ENCODE data around the gene ZNF516. TPM values are rescaled to one million over a fixed set of nuclear protein-coding genes. Genes with fewer than 3 reads are reported as not detected.

The ZNF516 gene
- total RNA-seq, 4 donors from 2014 or later: 20.5 to 55.4 (median 22.4) TPM

DNA sequence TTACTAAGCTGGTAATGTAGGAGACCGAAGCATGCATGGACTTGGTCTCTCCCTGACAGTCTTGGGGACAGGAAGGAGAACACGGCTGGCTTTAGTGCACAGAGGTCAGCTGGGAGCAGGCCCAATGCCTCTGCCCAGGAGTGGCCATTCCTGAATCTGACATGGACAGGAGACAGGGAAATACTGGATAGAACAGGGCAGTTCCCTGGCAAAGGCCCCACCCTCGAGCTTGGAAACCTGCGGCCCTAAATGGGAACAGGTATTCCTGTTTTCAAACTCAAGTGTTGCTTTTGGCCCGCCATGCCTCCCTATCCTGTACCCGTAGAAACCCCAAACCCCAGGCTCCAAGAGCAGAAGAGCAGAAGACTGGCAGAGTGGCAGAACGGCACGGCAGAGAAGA lies 107.4 kb downstream of the ZNF516 start:
- Histone ChIP-seq H3K27ac (no peak overlapping the region), H3K27me3 (no peaks in the 10 kb centered on the region), H3K4me3 (no peak overlapping the region), H3K9me3 (no peaks in the 10 kb centered on the region), H3K4me1 (peaks cover 22% of the 10 kb centered on the region), H3K36me3 (no peaks in the 10 kb centered on the region)
- no peak for DNase-seq (ENCODE audit: low spot score in 2 of 2)
- 98% methylated on average over 8 of the region's 8 CpGs for WGBS
- TF ChIP-seq EP300 (IDR thresholded peaks at IDR 0.05): no peak
- no peak for TF ChIP-seq POLR2A (IDR thresholded peaks at IDR 0.05)
- TF ChIP-seq, protein P1, sequence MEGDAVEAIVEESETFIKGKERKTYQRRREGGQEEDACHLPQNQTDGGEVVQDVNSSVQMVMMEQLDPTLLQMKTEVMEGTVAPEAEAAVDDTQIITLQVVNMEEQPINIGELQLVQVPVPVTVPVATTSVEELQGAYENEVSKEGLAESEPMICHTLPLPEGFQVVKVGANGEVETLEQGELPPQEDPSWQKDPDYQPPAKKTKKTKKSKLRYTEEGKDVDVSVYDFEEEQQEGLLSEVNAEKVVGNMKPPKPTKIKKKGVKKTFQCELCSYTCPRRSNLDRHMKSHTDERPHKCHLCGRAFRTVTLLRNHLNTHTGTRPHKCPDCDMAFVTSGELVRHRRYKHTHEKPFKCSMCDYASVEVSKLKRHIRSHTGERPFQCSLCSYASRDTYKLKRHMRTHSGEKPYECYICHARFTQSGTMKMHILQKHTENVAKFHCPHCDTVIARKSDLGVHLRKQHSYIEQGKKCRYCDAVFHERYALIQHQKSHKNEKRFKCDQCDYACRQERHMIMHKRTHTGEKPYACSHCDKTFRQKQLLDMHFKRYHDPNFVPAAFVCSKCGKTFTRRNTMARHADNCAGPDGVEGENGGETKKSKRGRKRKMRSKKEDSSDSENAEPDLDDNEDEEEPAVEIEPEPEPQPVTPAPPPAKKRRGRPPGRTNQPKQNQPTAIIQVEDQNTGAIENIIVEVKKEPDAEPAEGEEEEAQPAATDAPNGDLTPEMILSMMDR (IDR thresholded peaks at IDR 0.05): no peak
- no peak for TF ChIP-seq POLR2AphosphoS5 (IDR thresholded peaks at IDR 0.05)

DNA sequence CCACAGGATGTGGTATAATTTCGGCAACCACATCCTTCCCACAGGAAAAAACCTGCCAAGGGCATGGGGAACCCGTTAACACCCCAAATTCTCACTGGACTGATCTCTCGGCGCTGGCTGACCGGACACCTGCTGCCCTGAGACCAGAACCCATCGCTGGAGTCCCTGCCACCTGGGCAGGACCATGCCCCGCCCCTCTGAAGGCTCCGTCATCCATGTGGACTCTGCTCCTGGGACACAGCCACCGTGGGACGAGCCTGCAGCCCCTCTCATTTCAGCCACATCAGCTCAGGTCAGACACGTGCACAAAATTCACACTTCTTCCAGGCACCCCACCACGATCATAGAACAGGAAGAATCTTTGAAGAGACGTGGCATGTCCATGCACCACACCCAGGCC lies 108.2 kb downstream of the ZNF516 start:
- H3K4me1 ChIP-seq: peaks cover 15% of the 10 kb centered on the region

DNA sequence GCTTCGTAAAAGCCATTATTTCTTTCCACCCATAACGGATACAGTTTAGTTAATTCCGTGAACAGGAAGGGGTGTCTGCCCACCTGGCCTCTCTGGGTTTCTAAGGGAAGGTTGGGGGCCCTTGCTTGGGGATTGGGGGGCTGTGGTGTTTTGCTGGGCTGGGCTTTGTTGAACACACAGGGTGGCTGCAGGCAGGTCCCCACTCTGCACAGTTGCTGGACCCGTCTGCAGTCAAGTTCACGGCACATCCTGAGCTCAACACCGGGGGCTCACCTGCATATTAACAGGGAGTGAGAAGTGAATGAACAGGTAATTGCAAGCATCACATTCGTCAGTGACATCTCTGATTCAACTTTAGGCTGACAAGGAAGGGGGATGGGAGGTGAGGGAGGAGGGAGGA lies 109.0 kb downstream of the ZNF516 start:
- no peak overlapping the region for H3K4me3 ChIP-seq
- 89% methylated on average over 7 of the region's 7 CpGs for WGBS
- peaks cover 15% of the 10 kb centered on the region for H3K4me1 ChIP-seq
- H3K27ac ChIP-seq: no peak overlapping the region
- H3K27me3 ChIP-seq: no peaks in the 10 kb centered on the region
- H3K36me3 ChIP-seq: no peaks in the 10 kb centered on the region
- DNase-seq (ENCODE audit: low spot score in 2 of 2): peak in 1 of 2 donors; percentile 69
- no peaks in the 10 kb centered on the region for H3K9me3 ChIP-seq
- TF ChIP-seq, protein P1 (IDR thresholded peaks at IDR 0.05): no peak
- no peak for TF ChIP-seq POLR2A (IDR thresholded peaks at IDR 0.05)
- TF ChIP-seq EP300 (IDR thresholded peaks at IDR 0.05): no peak
- TF ChIP-seq POLR2AphosphoS5 (IDR thresholded peaks at IDR 0.05): no peak

More for the DNA sequence above, 108.2 kb downstream of the ZNF516 start:
- no peak overlapping the region for H3K27ac ChIP-seq
- H3K36me3 ChIP-seq: no peaks in the 10 kb centered on the region
- WGBS: 82% methylated on average over 11 of the region's 13 CpGs
- no peaks in the 10 kb centered on the region for H3K27me3 ChIP-seq
- DNase-seq (ENCODE audit: low spot score in 2 of 2): peak in 1 of 2 donors; percentile 40
- no peak overlapping the region for H3K4me3 ChIP-seq
- H3K9me3 ChIP-seq: no peaks in the 10 kb centered on the region
- TF ChIP-seq, protein P1 (IDR thresholded peaks at IDR 0.05): no peak
- TF ChIP-seq POLR2A (IDR thresholded peaks at IDR 0.05) (no peak), EP300 (IDR thresholded peaks at IDR 0.05) (no peak), POLR2AphosphoS5 (IDR thresholded peaks at IDR 0.05) (no peak)

DNA sequence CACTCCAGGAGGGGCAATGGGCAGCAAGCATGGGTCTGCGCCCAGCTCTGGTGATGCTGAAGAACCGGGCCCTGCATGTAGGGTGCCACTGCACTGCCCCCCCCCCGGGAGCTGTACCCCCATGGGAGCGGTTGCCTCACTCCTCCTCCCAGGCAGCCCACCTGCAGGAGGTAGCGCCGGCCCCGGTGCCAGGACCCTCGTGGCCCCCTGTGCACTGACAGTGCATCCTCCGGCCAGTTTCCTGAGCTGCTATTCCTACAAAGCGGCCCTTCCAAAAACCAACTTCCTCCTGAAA lies 109.4 kb downstream of the ZNF516 start:
- Histone ChIP-seq H3K4me3 (no peak overlapping the region), H3K36me3 (no peaks in the 10 kb centered on the region), H3K4me1 (peaks cover 15% of the 10 kb centered on the region), H3K27me3 (no peaks in the 10 kb centered on the region), H3K27ac (no peak overlapping the region), H3K9me3 (no peaks in the 10 kb centered on the region)
- DNase-seq (ENCODE audit: low spot score in 2 of 2): peak in 1 of 2 donors; percentile 38
- TF ChIP-seq POLR2AphosphoS5 (IDR thresholded peaks at IDR 0.05): no peak
- no peak for TF ChIP-seq EP300 (IDR thresholded peaks at IDR 0.05)
- TF ChIP-seq, protein P1 (IDR thresholded peaks at IDR 0.05): no peak
- no peak for TF ChIP-seq POLR2A (IDR thresholded peaks at IDR 0.05)
- 93% methylated on average over 10 of the region's 10 CpGs for WGBS

DNA sequence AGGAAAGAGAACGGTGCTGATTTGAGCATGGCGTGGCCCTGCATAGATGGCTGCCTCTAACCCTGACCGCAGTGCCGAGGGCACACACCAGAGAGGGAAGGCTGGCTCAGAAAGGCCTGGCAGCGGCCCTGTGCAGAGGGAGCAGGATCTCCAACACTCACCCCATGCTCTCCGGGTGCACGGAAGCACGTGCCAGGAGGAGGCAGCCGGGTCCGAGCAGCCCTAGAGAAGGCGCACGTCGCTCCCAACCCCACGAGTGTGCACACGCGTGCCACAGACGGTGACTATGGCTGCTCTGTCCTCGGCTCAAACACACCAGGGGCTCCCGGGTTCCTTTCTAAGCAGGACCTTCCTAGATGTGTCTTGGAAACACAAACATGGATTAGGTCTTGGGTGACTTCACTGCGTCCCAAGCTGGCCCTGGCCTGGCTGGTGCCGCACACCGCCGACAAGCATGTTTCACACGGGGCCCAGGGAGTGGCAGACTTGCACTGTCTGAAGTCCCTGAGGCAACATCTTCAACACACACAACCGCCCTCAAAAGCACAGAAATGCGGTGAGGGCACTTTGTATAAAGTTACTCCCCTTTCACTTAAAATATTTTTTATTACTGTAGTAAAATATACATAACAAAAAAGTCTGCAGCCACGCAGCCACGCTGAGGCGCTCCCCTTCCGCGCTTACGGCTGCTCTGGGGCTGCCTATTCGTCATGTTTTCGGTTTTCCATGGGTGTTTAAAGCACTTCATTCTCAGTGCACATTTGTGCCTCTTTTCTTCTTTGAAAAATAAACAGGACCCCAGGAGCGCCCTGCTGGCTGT lies 110.0 kb downstream of the ZNF516 start:
- no peaks in the 10 kb centered on the region for H3K9me3 ChIP-seq
- H3K27me3 ChIP-seq: no peaks in the 10 kb centered on the region
- WGBS: 93% methylated on average over 30 of the region's 35 CpGs
- H3K36me3 ChIP-seq: no peaks in the 10 kb centered on the region
- H3K4me1 ChIP-seq: peaks cover 15% of the 10 kb centered on the region
- H3K27ac ChIP-seq: no peak overlapping the region
- peak; percentile 44 to 54 for DNase-seq (ENCODE audit: low spot score in 2 of 2)
- H3K4me3 ChIP-seq: no peak overlapping the region
- TF ChIP-seq POLR2A (IDR thresholded peaks at IDR 0.05): no peak
- TF ChIP-seq POLR2AphosphoS5 (IDR thresholded peaks at IDR 0.05): no peak
- TF ChIP-seq EP300 (IDR thresholded peaks at IDR 0.05): no peak
- TF ChIP-seq, protein P1 (IDR thresholded peaks at IDR 0.05): no peak
